K562 (cell line): ENCODE results near the gene ING1. TPM values are rescaled to one million over a fixed set of nuclear protein-coding genes. Genes with fewer than 3 reads are reported as not detected.

Experiments
- ATAC-seq: fragments of 200-7000 bp; cut with Tn5 transposase; 3 replicates; pipeline ENCODE4 v1.9.1; 2020; ENCODE audit warnings: moderate library complexity
- BruUV-seq: library from RNA; stranded (reverse); fragments of 400-500 nt; replicated peaks from 2 replicates; lab custom pipeline; 2021; lab: Mats Ljungman, UMichigan
- CTCF ChIA-PET: fragments of 300-600 bp; formaldehyde crosslinking; extraction: SDS; loops from one replicate; lab custom pipeline; 2021; ENCODE audit warnings: low intra/inter-chr PET ratio; lab: Yijun Ruan, JAX
- POLR2A ChIA-PET: fragments of 300-600, 350-650 bp; sonication (Branson Sonifier 250); formaldehyde crosslinking; extraction: SDS; loops from one replicate; lab custom pipeline; 2021; ENCODE audit warnings: antibody characterized with exemption, inconsistent platforms; lab: Yijun Ruan, JAX
- DNase-seq, 4 experiments: peaks; one replicate each; pipeline versions ENCODE4 v3.0.0 to v3.0.0-alpha.2; 2011 to 2018; ENCODE audit warnings: low spot score in 3 of 4, mixed read lengths in 3 of 4; ENCODE audit errors: extremely low read depth in 1 of 4
- FAIRE-seq: peaks from 2 replicates; lab custom pipeline; 2011; peaks lifted over from hg19 to GRCh38; lab: Jason Lieb, UNC
- H2AFZ ChIP-seq: 2 replicates; pipeline ENCODE4 v1.6.0; 2011; ENCODE audit warnings: low read depth, low read length, control low read depth, inconsistent platforms
- H3K27ac ChIP-seq: fragments of 200-600 bp; 3 replicates; pipeline ENCODE4 v1.8.0; 2011; ENCODE audit warnings: low read depth, mild to moderate bottlenecking, control low read depth, inconsistent platforms, low read length, moderate library complexity, mixed read lengths; ENCODE audit errors: extremely low read depth
- H3K27me3 ChIP-seq, 2 experiments: fragments of 300-600 bp in 1 of 2; 2 replicates in 1 of 2; 3 replicates in 1 of 2; pipeline versions ENCODE4 v1.6.0 to v1.8.0; 2011; ENCODE audit warnings: inconsistent platforms in 2 of 2, low read length in 2 of 2, mild to moderate bottlenecking in 1 of 2, mixed read lengths in 1 of 2, moderate library complexity in 1 of 2; ENCODE audit not compliant: control insufficient read depth in 2 of 2, insufficient read depth in 2 of 2
- H3K36me3 ChIP-seq: fragments of 300-600 bp; 3 replicates; pipeline ENCODE4 v1.8.0; 2011; ENCODE audit warnings: mild to moderate bottlenecking, low read length, inconsistent platforms; ENCODE audit not compliant: control insufficient read depth, insufficient read depth
- H3K4me1 ChIP-seq, 2 experiments: fragments of 200-600 bp in 1 of 2; replicated peaks in 1 of 2; 2 replicates in 1 of 2; 3 replicates in 1 of 2; pipeline versions ENCODE4 v1.5.1 to v1.8.0; 2011; ENCODE audit warnings: inconsistent platforms in 2 of 2, low read length in 2 of 2, mild to moderate bottlenecking in 1 of 2, mixed read lengths in 1 of 2, moderate library complexity in 1 of 2; ENCODE audit not compliant: control insufficient read depth in 2 of 2, insufficient read depth in 2 of 2
- H3K4me2 ChIP-seq: 2 replicates; pipeline ENCODE4 v1.6.1; 2011; ENCODE audit warnings: low read length, control low read depth, inconsistent platforms, mixed read lengths; ENCODE audit not compliant: insufficient read depth
- H3K4me3 ChIP-seq: fragments of 200-600 bp; sonication (generic), shearing (Covaris generic); 2 replicates; pipeline ENCODE4 v1.5.1; 2016; ENCODE audit warnings: control low read depth, inconsistent platforms
- H3K79me2 ChIP-seq: fragments of 200-600 bp; 3 replicates; pipeline ENCODE4 v1.8.0; 2011; ENCODE audit warnings: low read length, inconsistent platforms; ENCODE audit not compliant: control insufficient read depth, insufficient read depth
- H3K9ac ChIP-seq, 2 experiments: 2 replicates each; pipeline versions ENCODE4 v1.6.0 to v1.6.1; 2011; ENCODE audit warnings: low read depth in 2 of 2, low read length in 2 of 2, control low read depth in 1 of 2, inconsistent platforms in 1 of 2, mild to moderate bottlenecking in 1 of 2, mixed read lengths in 1 of 2; ENCODE audit not compliant: insufficient read depth in 1 of 2
- H3K9me1 ChIP-seq: one replicate; pipeline ENCODE4 v1.6.0; 2011; ENCODE audit warnings: inconsistent platforms, mild to moderate bottlenecking, low read length, moderate library complexity; ENCODE audit not compliant: control insufficient read depth, insufficient read depth
- H3K9me3 ChIP-seq: replicated peaks from 2 replicates; pipeline ENCODE4 v1.5.1; 2011; ENCODE audit warnings: low read depth, low read length, inconsistent platforms; ENCODE audit not compliant: control insufficient read depth, insufficient read depth
- H4K20me1 ChIP-seq: replicated peaks from 2 replicates; pipeline ENCODE4 v1.6.1; 2011; ENCODE audit warnings: low read length, inconsistent platforms, mixed read lengths; ENCODE audit not compliant: control insufficient read depth, insufficient read depth
- CAMTA2 ChIP-seq: fragments of 250-450 bp; sonication (Bioruptor Pico); conservative IDR thresholded peaks from 2 replicates; pipeline ENCODE4 v1.5.1; 2022
- CBFA2T2 ChIP-seq: fragments of 450-650 bp; conservative IDR thresholded peaks from 2 replicates; pipeline ENCODE4 v1.6.1; 2017; ENCODE audit warnings: mild to moderate bottlenecking
- CEBPG ChIP-seq, 3 experiments: fragments of 200-800 bp in 1 of 3; sonication (Bioruptor generic) in 1 of 3; sonication (generic) in 1 of 3; formaldehyde crosslinking in 1 of 3; IDR thresholded peaks in 2 of 3; conservative IDR thresholded peaks in 1 of 3; 2 replicates each; pipeline versions ENCODE4 v1.6.1 to v1.8.0; 2016 to 2022; ENCODE audit warnings: missing compliant biosample characterization in 2 of 3, missing genetic modification characterization in 2 of 3, mild to moderate bottlenecking in 1 of 3, missing genetic modification reagents in 1 of 3
- FOXA1 ChIP-seq: fragments of 450-650 bp; IDR thresholded peaks from 2 replicates; pipeline ENCODE4 v1.6.1; 2016; ENCODE audit warnings: mild to moderate bottlenecking, borderline replicate concordance
- HNRNPLL ChIP-seq: fragments of 200-400 bp; formaldehyde crosslinking; IDR thresholded peaks from 2 replicates; pipeline ENCODE4 v1.6.1; 2017; ENCODE audit warnings: low read length, low read depth, mild to moderate bottlenecking; ENCODE audit not compliant: poor library complexity, severe bottlenecking
- POLR2A ChIP-seq: fragments of 450-650 bp; conservative IDR thresholded peaks from 2 replicates; pipeline ENCODE4 v1.6.1; 2016
- RBM34 ChIP-seq: fragments of 200-400 bp; formaldehyde crosslinking; IDR thresholded peaks from 2 replicates; pipeline ENCODE4 v1.6.1; 2018; ENCODE audit warnings: low read length, borderline replicate concordance; ENCODE audit not compliant: insufficient read depth
- ZNF324 ChIP-seq: fragments of 250-450 bp; sonication (Bioruptor Pico); IDR thresholded peaks from 2 replicates; pipeline ENCODE4 v1.4.0; 2020; ENCODE audit warnings: mild to moderate bottlenecking
- WGBS: fragments of 100-300 bp; shearing (Covaris generic); methylation state at CpG from one replicate; pipeline ENCODE4 v1.1.6; 2016; ENCODE audit warnings: low coverage, mixed read lengths; ENCODE audit not compliant: insufficient coverage; ENCODE audit errors: missing lambda C conversion rate; 5-methylcytosine and 5-hydroxymethylcytosine counted together
- in situ Hi-C: fragments of 300-500 bp; cut with MboI; formaldehyde crosslinking; loops from 4 replicates; pipeline ENCODE4 v1.15.0; 2018; ENCODE audit warnings: inconsistent platforms, mixed read lengths
- intact Hi-C: fragments of 100-400 bp; cut with micrococcal nuclease; formaldehyde crosslinking; loops from 2 replicates; pipeline ENCODE4 v1.14.2; 2022
- polyA plus RNA-seq, 8 experiments: library from polyadenylated mRNA; depleted of rRNA in 4 of 8; stranded (reverse) in 5 of 8; unstranded in 3 of 8; fragments of >200 nt; fragmentation: Nextera tagmentation in 2 of 8; fragmentation: Illumina TruSeq in 1 of 8; extraction: Ambion mirVana in 2 of 8; extraction: Trizol in 1 of 8; gene quantifications; 2 replicates each; pipeline versions ENCODE4 v1.2.1 to v1.2.3, GENCODE V29; 2011 to 2014; ENCODE audit warnings: inconsistent platforms in 1 of 8, missing spikeins in 1 of 8
- total RNA-seq, 7 experiments: library from RNA; depleted of rRNA in 6 of 7; stranded (reverse); fragments of >200 nt in 6 of 7; fragmentation: Illumina TruSeq in 2 of 7; extraction: Trizol in 2 of 7; gene quantifications; 2 replicates each; pipeline versions ENCODE4 v1.2.1 to v1.2.3, GENCODE V29; 2011 to 2021; ENCODE audit warnings: low replicate concordance in 1 of 7
- TF ChIP-seq, protein P1 (sequence below): fragments of 250-450 bp; sonication (Bioruptor Pico); IDR thresholded peaks from 2 replicates; pipeline ENCODE4 v1.5.0; 2021; ENCODE audit warnings: mild to moderate bottlenecking, borderline replicate concordance
- TF ChIP-seq, protein P2 (sequence below): fragments of 450-650 bp; formaldehyde crosslinking; IDR thresholded peaks from 2 replicates; pipeline ENCODE4 v1.4.0; 2020; ENCODE audit warnings: mild to moderate bottlenecking
- TF ChIP-seq, protein P3 (sequence below): fragments of 250-450 bp; sonication (Bioruptor Pico); IDR thresholded peaks from 2 replicates; pipeline ENCODE4 v1.9.0; 2021; ENCODE audit warnings: mild to moderate bottlenecking, inconsistent platforms
- TF ChIP-seq, protein P4 (sequence below): IDR thresholded peaks from 2 replicates; pipeline ENCODE4 v1.6.1; 2011; ENCODE audit warnings: borderline replicate concordance, low read depth, mild to moderate bottlenecking, moderate library complexity, low read length; ENCODE audit not compliant: insufficient read depth, poor library complexity, severe bottlenecking
- TF ChIP-seq, protein P5 (sequence below): fragments of 250-450 bp; sonication (Bioruptor Pico); IDR thresholded peaks from 2 replicates; pipeline ENCODE4 v1.5.0; 2021

ING1 gene
- total and polyA plus RNA-seq, 9 of the 15 experiments (the other 6 are each of a cell fraction or from before 2014, with no cell fraction given), result 1.0 to 20.1 (median 8.2) TPM

DNA sequence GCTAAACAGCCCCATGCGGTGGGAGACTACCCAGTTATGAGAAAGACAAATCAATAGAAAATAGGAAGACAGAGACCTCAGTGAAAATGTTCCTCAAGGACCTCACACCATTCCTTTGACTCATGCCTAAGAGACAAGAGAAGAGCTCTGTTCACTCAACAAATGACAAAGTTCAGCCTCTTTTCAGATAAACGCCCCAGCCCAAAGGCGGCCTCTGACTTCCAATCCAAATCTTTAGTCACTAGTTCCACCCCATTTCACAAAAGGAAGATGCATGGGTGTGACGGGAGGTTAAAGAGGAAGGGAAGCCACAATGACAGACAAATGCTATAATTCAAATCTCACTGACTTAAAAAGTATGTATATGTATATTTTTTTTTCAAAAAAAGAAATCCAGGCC is 15.7 kb upstream of the ING1 start:
- Histone ChIP-seq H4K20me1 (no peaks in the 10 kb centered on the region), H2AFZ (no peak overlapping the region), H3K4me3 (no peak overlapping the region), H3K4me2 (no peak overlapping the region), H3K27me3 (no peaks in the 10 kb centered on the region), H3K9ac (no peak overlapping the region), H3K9me1 (no peaks in the 10 kb centered on the region), H3K27ac (no peak overlapping the region), H3K4me1 (peaks cover 0 to 4% of the 10 kb centered on the region in 2 experiments; a peak in 2 of 5 replicates), H3K36me3 (peaks cover 50% of the 10 kb centered on the region; the same call in 1 of the 3 replicates), H3K79me2 (no peaks in the 10 kb centered on the region), H3K9me3 (no peaks in the 10 kb centered on the region)
- intact Hi-C loops (no loop called here), in situ Hi-C loops (no loop called here)
- ChIA-PET POLR2A (interaction anchor here (0.8 kb wide), 1 partner anchor 1114 kb away, joined by 3 read pairs; no protein-coding TSS in a partner anchor), CTCF (no interaction called here)
- no TSS peak for BruUV-seq
- ATAC-seq (no peak), DNase-seq (no peak), FAIRE-seq (no peak)
- WGBS, result 93% methylated on average over 4 of the region's 4 CpGs
- no peak for TF ChIP-seq FOXA1
- TF ChIP-seq RBM34, result no peak
- TF ChIP-seq, protein P1, sequence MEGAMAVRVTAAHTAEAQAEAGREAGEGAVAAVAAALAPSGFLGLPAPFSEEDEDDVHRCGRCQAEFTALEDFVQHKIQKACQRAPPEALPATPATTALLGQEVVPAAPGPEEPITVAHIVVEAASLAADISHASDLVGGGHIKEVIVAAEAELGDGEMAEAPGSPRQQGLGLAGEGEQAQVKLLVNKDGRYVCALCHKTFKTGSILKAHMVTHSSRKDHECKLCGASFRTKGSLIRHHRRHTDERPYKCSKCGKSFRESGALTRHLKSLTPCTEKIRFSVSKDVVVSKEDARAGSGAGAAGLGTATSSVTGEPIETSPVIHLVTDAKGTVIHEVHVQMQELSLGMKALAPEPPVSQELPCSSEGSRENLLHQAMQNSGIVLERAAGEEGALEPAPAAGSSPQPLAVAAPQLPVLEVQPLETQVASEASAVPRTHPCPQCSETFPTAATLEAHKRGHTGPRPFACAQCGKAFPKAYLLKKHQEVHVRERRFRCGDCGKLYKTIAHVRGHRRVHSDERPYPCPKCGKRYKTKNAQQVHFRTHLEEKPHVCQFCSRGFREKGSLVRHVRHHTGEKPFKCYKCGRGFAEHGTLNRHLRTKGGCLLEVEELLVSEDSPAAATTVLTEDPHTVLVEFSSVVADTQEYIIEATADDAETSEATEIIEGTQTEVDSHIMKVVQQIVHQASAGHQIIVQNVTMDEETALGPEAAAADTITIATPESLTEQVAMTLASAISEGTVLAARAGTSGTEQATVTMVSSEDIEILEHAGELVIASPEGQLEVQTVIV (CRISPR knock-in tag), result no peak
- TF ChIP-seq, protein P2, sequence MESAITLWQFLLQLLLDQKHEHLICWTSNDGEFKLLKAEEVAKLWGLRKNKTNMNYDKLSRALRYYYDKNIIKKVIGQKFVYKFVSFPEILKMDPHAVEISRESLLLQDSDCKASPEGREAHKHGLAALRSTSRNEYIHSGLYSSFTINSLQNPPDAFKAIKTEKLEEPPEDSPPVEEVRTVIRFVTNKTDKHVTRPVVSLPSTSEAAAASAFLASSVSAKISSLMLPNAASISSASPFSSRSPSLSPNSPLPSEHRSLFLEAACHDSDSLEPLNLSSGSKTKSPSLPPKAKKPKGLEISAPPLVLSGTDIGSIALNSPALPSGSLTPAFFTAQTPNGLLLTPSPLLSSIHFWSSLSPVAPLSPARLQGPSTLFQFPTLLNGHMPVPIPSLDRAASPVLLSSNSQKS, result no peak
- TF ChIP-seq, protein P3, sequence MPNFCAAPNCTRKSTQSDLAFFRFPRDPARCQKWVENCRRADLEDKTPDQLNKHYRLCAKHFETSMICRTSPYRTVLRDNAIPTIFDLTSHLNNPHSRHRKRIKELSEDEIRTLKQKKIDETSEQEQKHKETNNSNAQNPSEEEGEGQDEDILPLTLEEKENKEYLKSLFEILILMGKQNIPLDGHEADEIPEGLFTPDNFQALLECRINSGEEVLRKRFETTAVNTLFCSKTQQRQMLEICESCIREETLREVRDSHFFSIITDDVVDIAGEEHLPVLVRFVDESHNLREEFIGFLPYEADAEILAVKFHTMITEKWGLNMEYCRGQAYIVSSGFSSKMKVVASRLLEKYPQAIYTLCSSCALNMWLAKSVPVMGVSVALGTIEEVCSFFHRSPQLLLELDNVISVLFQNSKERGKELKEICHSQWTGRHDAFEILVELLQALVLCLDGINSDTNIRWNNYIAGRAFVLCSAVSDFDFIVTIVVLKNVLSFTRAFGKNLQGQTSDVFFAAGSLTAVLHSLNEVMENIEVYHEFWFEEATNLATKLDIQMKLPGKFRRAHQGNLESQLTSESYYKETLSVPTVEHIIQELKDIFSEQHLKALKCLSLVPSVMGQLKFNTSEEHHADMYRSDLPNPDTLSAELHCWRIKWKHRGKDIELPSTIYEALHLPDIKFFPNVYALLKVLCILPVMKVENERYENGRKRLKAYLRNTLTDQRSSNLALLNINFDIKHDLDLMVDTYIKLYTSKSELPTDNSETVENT (CRISPR knock-in tag), result no peak
- no peak for TF ChIP-seq ZNF324 (CRISPR knock-in tag)
- TF ChIP-seq CBFA2T2, result no peak
- TF ChIP-seq CAMTA2 (CRISPR knock-in tag), result no peak
- TF ChIP-seq, protein P4, sequence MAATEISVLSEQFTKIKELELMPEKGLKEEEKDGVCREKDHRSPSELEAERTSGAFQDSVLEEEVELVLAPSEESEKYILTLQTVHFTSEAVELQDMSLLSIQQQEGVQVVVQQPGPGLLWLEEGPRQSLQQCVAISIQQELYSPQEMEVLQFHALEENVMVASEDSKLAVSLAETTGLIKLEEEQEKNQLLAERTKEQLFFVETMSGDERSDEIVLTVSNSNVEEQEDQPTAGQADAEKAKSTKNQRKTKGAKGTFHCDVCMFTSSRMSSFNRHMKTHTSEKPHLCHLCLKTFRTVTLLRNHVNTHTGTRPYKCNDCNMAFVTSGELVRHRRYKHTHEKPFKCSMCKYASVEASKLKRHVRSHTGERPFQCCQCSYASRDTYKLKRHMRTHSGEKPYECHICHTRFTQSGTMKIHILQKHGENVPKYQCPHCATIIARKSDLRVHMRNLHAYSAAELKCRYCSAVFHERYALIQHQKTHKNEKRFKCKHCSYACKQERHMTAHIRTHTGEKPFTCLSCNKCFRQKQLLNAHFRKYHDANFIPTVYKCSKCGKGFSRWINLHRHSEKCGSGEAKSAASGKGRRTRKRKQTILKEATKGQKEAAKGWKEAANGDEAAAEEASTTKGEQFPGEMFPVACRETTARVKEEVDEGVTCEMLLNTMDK, result no peak
- TF ChIP-seq POLR2A, result no peak
- no peak for TF ChIP-seq CEBPG (CRISPR knock-in tag; IDR thresholded peaks at IDR 0.05)
- no peak for TF ChIP-seq CEBPG (tag; conservative IDR thresholded peaks at IDR 0.05 in 1 of 2, IDR thresholded peaks at IDR 0.05 in 1 of 2)
- no peak for TF ChIP-seq HNRNPLL
- TF ChIP-seq, protein P5, sequence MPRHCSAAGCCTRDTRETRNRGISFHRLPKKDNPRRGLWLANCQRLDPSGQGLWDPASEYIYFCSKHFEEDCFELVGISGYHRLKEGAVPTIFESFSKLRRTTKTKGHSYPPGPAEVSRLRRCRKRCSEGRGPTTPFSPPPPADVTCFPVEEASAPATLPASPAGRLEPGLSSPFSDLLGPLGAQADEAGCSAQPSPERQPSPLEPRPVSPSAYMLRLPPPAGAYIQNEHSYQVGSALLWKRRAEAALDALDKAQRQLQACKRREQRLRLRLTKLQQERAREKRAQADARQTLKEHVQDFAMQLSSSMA (CRISPR knock-in tag), result no peak
